ENCODE data around the gene NRXN3. TPM values are rescaled to one million over a fixed set of nuclear protein-coding genes. Genes with fewer than 3 reads are reported as not detected.

NRXN3 gene
- polyA plus RNA-seq, 1 donor (not counting 4 experiments of a cell fraction or from before 2014, with no cell fraction given): 0.89 TPM

GRCh38 chr14:79690960-79691359, 1520.8 kb downstream of the NRXN3 start:
- Histone ChIP-seq H3K4me2 (ENCODE audit: control insufficient read depth, extremely low read depth, insufficient read depth, low read depth, low read length) (no peak overlapping the region), H3K27ac (ENCODE audit: control insufficient read depth, insufficient read depth, low read length) (no peak overlapping the region), H2AFZ (ENCODE audit: control insufficient read depth, low read length) (no peak overlapping the region), H3K4me3 (ENCODE audit: control insufficient read depth in 2 of 3, extremely low read depth in 1 of 3, insufficient read depth in 2 of 3, low read depth in 1 of 3, low read length in 3 of 3) (no peak overlapping the region), H3K9me1 (ENCODE audit: control insufficient read depth, extremely low read depth, insufficient read depth, low read length) (no peaks in the 10 kb centered on the region), H3K79me2 (ENCODE audit: control insufficient read depth, insufficient read depth, low read length) (no peaks in the 10 kb centered on the region), H3K27me3 (ENCODE audit: control insufficient read depth, extremely low read depth, insufficient read depth, low read length) (no peaks in the 10 kb centered on the region), H3K4me1 (ENCODE audit: control insufficient read depth, extremely low read depth, insufficient read depth, low read length) (no peaks in the 10 kb centered on the region), H4K20me1 (ENCODE audit: control insufficient read depth, extremely low read depth, insufficient read depth, low read length) (no peaks in the 10 kb centered on the region), H3K36me3 (ENCODE audit: control insufficient read depth in 2 of 2, extremely low read depth in 1 of 2, insufficient read depth in 2 of 2, low read length in 2 of 2) (no peaks in the 10 kb centered on the region), H3K9ac (ENCODE audit: control insufficient read depth, extremely low read depth, insufficient read depth, low read length) (no peak overlapping the region), H3K9me3 (ENCODE audit: control insufficient read depth, low read depth, low read length) (no peaks in the 10 kb centered on the region)
- no peak for FAIRE-seq
- no peak for TF ChIP-seq EZH2 (IDR thresholded peaks at IDR 0.05; ENCODE audit: low read length)
- TF ChIP-seq, protein P1, sequence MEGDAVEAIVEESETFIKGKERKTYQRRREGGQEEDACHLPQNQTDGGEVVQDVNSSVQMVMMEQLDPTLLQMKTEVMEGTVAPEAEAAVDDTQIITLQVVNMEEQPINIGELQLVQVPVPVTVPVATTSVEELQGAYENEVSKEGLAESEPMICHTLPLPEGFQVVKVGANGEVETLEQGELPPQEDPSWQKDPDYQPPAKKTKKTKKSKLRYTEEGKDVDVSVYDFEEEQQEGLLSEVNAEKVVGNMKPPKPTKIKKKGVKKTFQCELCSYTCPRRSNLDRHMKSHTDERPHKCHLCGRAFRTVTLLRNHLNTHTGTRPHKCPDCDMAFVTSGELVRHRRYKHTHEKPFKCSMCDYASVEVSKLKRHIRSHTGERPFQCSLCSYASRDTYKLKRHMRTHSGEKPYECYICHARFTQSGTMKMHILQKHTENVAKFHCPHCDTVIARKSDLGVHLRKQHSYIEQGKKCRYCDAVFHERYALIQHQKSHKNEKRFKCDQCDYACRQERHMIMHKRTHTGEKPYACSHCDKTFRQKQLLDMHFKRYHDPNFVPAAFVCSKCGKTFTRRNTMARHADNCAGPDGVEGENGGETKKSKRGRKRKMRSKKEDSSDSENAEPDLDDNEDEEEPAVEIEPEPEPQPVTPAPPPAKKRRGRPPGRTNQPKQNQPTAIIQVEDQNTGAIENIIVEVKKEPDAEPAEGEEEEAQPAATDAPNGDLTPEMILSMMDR (optimal IDR thresholded peaks at IDR 0.05 in 1 of 3, IDR thresholded peaks at IDR 0.05 in 1 of 3, conservative IDR thresholded peaks at IDR 0.05 in 1 of 3; ENCODE audit: extremely low read depth in 1 of 3, insufficient read depth in 2 of 3, low read length in 3 of 3): no peak
- no peak for DNase-seq (ENCODE audit: low read depth, low spot score)
- dilution Hi-C loops (cut with MboI; ENCODE audit: extremely low pct_ligation_motif_present, low sequenced_read_pairs): no loop called here

GRCh38 chr14:79693935-79694334, 1523.8 kb downstream of the NRXN3 start:
- H3K4me2 ChIP-seq (ENCODE audit: control insufficient read depth, extremely low read depth, insufficient read depth, low read depth, low read length): no peak overlapping the region
- FAIRE-seq (no peak), DNase-seq (ENCODE audit: low read depth, low spot score) (no peak)
- no peaks in the 10 kb centered on the region for H3K27me3 ChIP-seq (ENCODE audit: control insufficient read depth, extremely low read depth, insufficient read depth, low read length)
- H3K27ac ChIP-seq (ENCODE audit: control insufficient read depth, insufficient read depth, low read length): no peak overlapping the region
- no peak overlapping the region for H3K4me3 ChIP-seq (ENCODE audit: control insufficient read depth in 2 of 3, extremely low read depth in 1 of 3, insufficient read depth in 2 of 3, low read depth in 1 of 3, low read length in 3 of 3)
- H3K9me1 ChIP-seq (ENCODE audit: control insufficient read depth, extremely low read depth, insufficient read depth, low read length): no peaks in the 10 kb centered on the region
- H2AFZ ChIP-seq (ENCODE audit: control insufficient read depth, low read length): no peak overlapping the region
- H3K9me3 ChIP-seq (ENCODE audit: control insufficient read depth, low read depth, low read length): no peaks in the 10 kb centered on the region
- dilution Hi-C loops (cut with MboI; ENCODE audit: extremely low pct_ligation_motif_present, low sequenced_read_pairs): no loop called here
- no peaks in the 10 kb centered on the region for H3K36me3 ChIP-seq (ENCODE audit: control insufficient read depth in 2 of 2, extremely low read depth in 1 of 2, insufficient read depth in 2 of 2, low read length in 2 of 2)
- TF ChIP-seq, protein P1 (optimal IDR thresholded peaks at IDR 0.05 in 1 of 3, IDR thresholded peaks at IDR 0.05 in 1 of 3, conservative IDR thresholded peaks at IDR 0.05 in 1 of 3; ENCODE audit: extremely low read depth in 1 of 3, insufficient read depth in 2 of 3, low read length in 3 of 3): no peak
- TF ChIP-seq EZH2 (IDR thresholded peaks at IDR 0.05; ENCODE audit: low read length): no peak
- no peaks in the 10 kb centered on the region for H4K20me1 ChIP-seq (ENCODE audit: control insufficient read depth, extremely low read depth, insufficient read depth, low read length)
- no peak overlapping the region for H3K9ac ChIP-seq (ENCODE audit: control insufficient read depth, extremely low read depth, insufficient read depth, low read length)
- H3K4me1 ChIP-seq (ENCODE audit: control insufficient read depth, extremely low read depth, insufficient read depth, low read length): no peaks in the 10 kb centered on the region
- H3K79me2 ChIP-seq (ENCODE audit: control insufficient read depth, insufficient read depth, low read length): no peaks in the 10 kb centered on the region
